ENCODE measurements around the gene BSN. TPM values are rescaled to one million over a fixed set of nuclear protein-coding genes. Genes with fewer than 3 reads are reported as not detected.

BSN gene
- polyA plus RNA-seq, 2 of the 4 experiments (the other 2 are of a cell fraction), result 0.04 to 0.08 TPM

- Histone ChIP-seq H3K27ac (no peak overlapping the region), H3K4me1 (no peaks in the 10 kb centered on the region), H3K4me2 (no peak overlapping the region), H3K4me3 (no peak overlapping the region), H3K9me3 (no peaks in the 10 kb centered on the region)
- FAIRE-seq, result no peak
- TF ChIP-seq CBX8 (IDR thresholded peaks at IDR 0.05), result no peak
- TF ChIP-seq MAFK (IDR thresholded peaks at IDR 0.05; ENCODE audit: partially characterized antibody), result no peak
- TF ChIP-seq BHLHE40 (IDR thresholded peaks at IDR 0.05; ENCODE audit: low read depth, low read length), result no peak
- no peak for TF ChIP-seq JUN (IDR thresholded peaks at IDR 0.05)
- TF ChIP-seq TP53 (CRISPR knock-in tag; IDR thresholded peaks at IDR 0.05), result no peak
- TF ChIP-seq POLR2AphosphoS2 (conservative IDR thresholded peaks at IDR 0.05; ENCODE audit: low read length), result no peak
- no peak for TF ChIP-seq NR3C1 (IDR thresholded peaks at IDR 0.05)
- no peak for TF ChIP-seq RARB (CRISPR knock-in tag; IDR thresholded peaks at IDR 0.05)
- no peak for TF ChIP-seq RFX5 (IDR thresholded peaks at IDR 0.05)
- no peak for TF ChIP-seq RAD21 (conservative IDR thresholded peaks at IDR 0.05 in 1 of 2, IDR thresholded peaks at IDR 0.05 in 1 of 2)
- no peak for TF ChIP-seq NPAS2 (CRISPR knock-in tag; IDR thresholded peaks at IDR 0.05; ENCODE audit: borderline replicate concordance)
- no peak for TF ChIP-seq E2F6 (IDR thresholded peaks at IDR 0.05; ENCODE audit: borderline replicate concordance, low read depth)
- TF ChIP-seq MYC (IDR thresholded peaks at IDR 0.05; ENCODE audit: borderline replicate concordance, low read length), result no peak
- CTCF ChIA-PET, result interaction anchor here (1.7 to 5.0 kb wide), 4 partner anchors 7 to 165 kb away, joined by 7 to 44 read pairs (median 8); no protein-coding TSS in a partner anchor
- no peak for DNase-seq (ENCODE audit: low read depth in 1 of 2, low spot score in 1 of 2)
- POLR2A ChIA-PET, result no interaction called here
- 88% methylated on average over 3 of the region's 8 CpGs for WGBS (ENCODE audit: missing lambda C conversion rate)
- ATAC-seq, result no peak
These were observed 150.4 kb downstream of the BSN start for GRCh38 chr3:49704629-49705028.

GRCh38 chr3:49705390-49705960 lies 151.2 kb downstream of the BSN start:
- H3K9me3 ChIP-seq, result no peaks in the 10 kb centered on the region

More at GRCh38 chr3:49705390-49705960, 151.2 kb downstream of the BSN start:
- ChIA-PET CTCF (interaction anchor here (1.1 kb wide), 1 partner anchor 13 kb away, joined by 4 read pairs; no protein-coding TSS in a partner anchor), POLR2A (no interaction called here)
- FAIRE-seq (no peak), ATAC-seq (no peak), DNase-seq (ENCODE audit: low read depth in 1 of 2, low spot score in 1 of 2) (no peak)
- 97% methylated on average over 7 of the region's 17 CpGs for WGBS (ENCODE audit: missing lambda C conversion rate)
- Histone ChIP-seq H3K4me1 (no peaks in the 10 kb centered on the region), H3K4me3 (no peak overlapping the region), H3K27ac (no peak overlapping the region), H3K4me2 (no peak overlapping the region)
- TF ChIP-seq EP300 (IDR thresholded peaks at IDR 0.05), result no peak
- no peak for TF ChIP-seq RCOR1 (IDR thresholded peaks at IDR 0.05; ENCODE audit: low read depth, low read length)
- no peak for TF ChIP-seq PHF8 (IDR thresholded peaks at IDR 0.05; ENCODE audit: borderline replicate concordance, low read depth)
- no peak for TF ChIP-seq CBX8 (IDR thresholded peaks at IDR 0.05)
- TF ChIP-seq EHMT2 (IDR thresholded peaks at IDR 0.05; ENCODE audit: low read depth), result no peak
- TF ChIP-seq NPAS2 (CRISPR knock-in tag; IDR thresholded peaks at IDR 0.05; ENCODE audit: borderline replicate concordance), result no peak
- no peak for TF ChIP-seq FOSB (CRISPR knock-in tag; IDR thresholded peaks at IDR 0.05)
- no peak for TF ChIP-seq MAFK (IDR thresholded peaks at IDR 0.05; ENCODE audit: partially characterized antibody)
- no peak for TF ChIP-seq ZSCAN20 (CRISPR knock-in tag; IDR thresholded peaks at IDR 0.05)
- no peak for TF ChIP-seq TP53 (CRISPR knock-in tag; IDR thresholded peaks at IDR 0.05)
- no peak for TF ChIP-seq HOXB5 (CRISPR knock-in tag; IDR thresholded peaks at IDR 0.05)
- TF ChIP-seq ZFP36 (IDR thresholded peaks at IDR 0.05; ENCODE audit: borderline replicate concordance, partially characterized antibody), result no peak
- TF ChIP-seq MAZ (IDR thresholded peaks at IDR 0.05; ENCODE audit: borderline replicate concordance, low read depth, low read length), result no peak
- no peak for TF ChIP-seq USF2 (IDR thresholded peaks at IDR 0.05)
- no peak for TF ChIP-seq PBX3 (IDR thresholded peaks at IDR 0.05)
- no peak for TF ChIP-seq E2F6 (IDR thresholded peaks at IDR 0.05; ENCODE audit: borderline replicate concordance, low read depth)
- TF ChIP-seq JUNB (IDR thresholded peaks at IDR 0.05), result no peak
- TF ChIP-seq CBX2 (IDR thresholded peaks at IDR 0.05; ENCODE audit: borderline replicate concordance, low read depth), result no peak
- no peak for TF ChIP-seq RARB (CRISPR knock-in tag; IDR thresholded peaks at IDR 0.05)
- no peak for TF ChIP-seq ZC3H11A (IDR thresholded peaks at IDR 0.05)
